ENCODE data around the gene LIPK. TPM values are rescaled to one million over a fixed set of nuclear protein-coding genes. Genes with fewer than 3 reads are reported as not detected.

Gene LIPK
- total RNA-seq, 1 donor from 2014 or later, result not detected

GRCh38 chr10:88742448-88742847 is 36.4 kb downstream of the LIPK start:
- Histone ChIP-seq H3K36me3 (no peaks in the 10 kb centered on the region), H3K27ac (no peak overlapping the region), H3K27me3 (no peaks in the 10 kb centered on the region), H3K4me1 (no peaks in the 10 kb centered on the region), H3K4me3 (no peak overlapping the region), H3K9me3 (no peaks in the 10 kb centered on the region)
- no peak for DNase-seq
- intact Hi-C loops (cut with DNase I), result no loop called here
- ATAC-seq, result no peak
- no peak for TF ChIP-seq CTCF (IDR thresholded peaks at IDR 0.05)

- Histone ChIP-seq H3K36me3 (no peaks in the 10 kb centered on the region), H3K4me3 (no peak overlapping the region), H3K27me3 (no peaks in the 10 kb centered on the region), H3K9me3 (no peaks in the 10 kb centered on the region), H3K4me1 (no peaks in the 10 kb centered on the region), H3K27ac (no peak overlapping the region)
- intact Hi-C loops (cut with DNase I), result no loop called here
- TF ChIP-seq CTCF (IDR thresholded peaks at IDR 0.05), result no peak
- DNase-seq (no peak), ATAC-seq (no peak)
These were observed 38.0 kb downstream of the LIPK start for GRCh38 chr10:88744002-88744401.

- Histone ChIP-seq H3K4me1 (no peaks in the 10 kb centered on the region), H3K27ac (no peak overlapping the region), H3K9me3 (no peaks in the 10 kb centered on the region), H3K27me3 (no peaks in the 10 kb centered on the region), H3K36me3 (no peaks in the 10 kb centered on the region), H3K4me3 (no peak overlapping the region)
- intact Hi-C loops (cut with DNase I), result no loop called here
- ATAC-seq (no peak), DNase-seq (no peak)
- TF ChIP-seq CTCF (IDR thresholded peaks at IDR 0.05), result no peak
These were observed 39.6 kb downstream of the LIPK start for GRCh38 chr10:88745633-88746032.

- Histone ChIP-seq H3K27me3 (no peaks in the 10 kb centered on the region), H3K4me3 (no peak overlapping the region), H3K4me1 (no peaks in the 10 kb centered on the region), H3K9me3 (no peaks in the 10 kb centered on the region), H3K36me3 (no peaks in the 10 kb centered on the region), H3K27ac (no peak overlapping the region)
- intact Hi-C loops (cut with DNase I), result no loop called here
- TF ChIP-seq CTCF (IDR thresholded peaks at IDR 0.05), result no peak
- ATAC-seq, result no peak
- no peak for DNase-seq
These were observed 48.2 kb downstream of the LIPK start for GRCh38 chr10:88754287-88754686.

GRCh38 chr10:88755753-88756152 is 49.7 kb downstream of the LIPK start:
- no peaks in the 10 kb centered on the region for H3K9me3 ChIP-seq
- no peak overlapping the region for H3K27ac ChIP-seq
- H3K4me1 ChIP-seq, result no peaks in the 10 kb centered on the region
- H3K4me3 ChIP-seq, result no peak overlapping the region
- ATAC-seq (no peak), DNase-seq (no peak)
- no peak for TF ChIP-seq CTCF (IDR thresholded peaks at IDR 0.05)
- no peaks in the 10 kb centered on the region for H3K36me3 ChIP-seq
- no peaks in the 10 kb centered on the region for H3K27me3 ChIP-seq
- intact Hi-C loops (cut with DNase I), result no loop called here

GRCh38 chr10:88756660-88757059 is 50.6 kb downstream of the LIPK start:
- no peak for TF ChIP-seq CTCF (IDR thresholded peaks at IDR 0.05)
- no peak for ATAC-seq
- intact Hi-C loops (cut with DNase I), result no loop called here
- Histone ChIP-seq H3K9me3 (no peaks in the 10 kb centered on the region), H3K27ac (no peak overlapping the region), H3K4me3 (no peak overlapping the region), H3K27me3 (no peaks in the 10 kb centered on the region), H3K4me1 (no peaks in the 10 kb centered on the region), H3K36me3 (no peaks in the 10 kb centered on the region)
- DNase-seq, result no peak

Data from upper lobe of right lung (tissue), 1 donor.